ENCODE results near the gene DPY19L1.

GRCh38 chr7:35015346-35015859 is 21.9 kb downstream of the DPY19L1 start:
- TF ChIP-seq ISL1 (CRISPR knock-in tag; IDR thresholded peaks at IDR 0.05) (no peak), ZNF8 (CRISPR knock-in tag; IDR thresholded peaks at IDR 0.05) (no peak), RARB (CRISPR knock-in tag; IDR thresholded peaks at IDR 0.05) (no peak), ZFP3 (CRISPR knock-in tag; IDR thresholded peaks at IDR 0.05) (no peak)

Measured in SK-N-SH treated with all-trans-retinoic acid at 6 μM for 48 hours (cell line).